Spinal cord (tissue), 10 donors: ENCODE results near the gene ALPK1. TPM values are rescaled to one million over a fixed set of nuclear protein-coding genes. Genes with fewer than 3 reads are reported as not detected.

Experiments used
- DNase-seq, 6 donors: peaks; one replicate each; pipeline versions ENCODE4 v3.0.0 to v3.0.0-alpha.2; 2013 to 2015; ENCODE audit warnings: low spot score in 6 of 6, low read depth in 4 of 6
- H3K27ac ChIP-seq: one replicate; pipeline ENCODE4 v1.5.1; 2013; ENCODE audit warnings: low read depth, low read length, control low read depth
- H3K27me3 ChIP-seq: one replicate; pipeline ENCODE4 v1.6.1; 2013; ENCODE audit warnings: low read length; ENCODE audit not compliant: control insufficient read depth, insufficient read depth
- H3K36me3 ChIP-seq: one replicate; pipeline ENCODE4 v1.6.1; 2013; ENCODE audit warnings: low read length; ENCODE audit not compliant: control insufficient read depth, insufficient read depth
- H3K4me1 ChIP-seq: one replicate; pipeline ENCODE4 v1.6.1; 2013; ENCODE audit warnings: low read length; ENCODE audit not compliant: control insufficient read depth, insufficient read depth
- H3K4me3 ChIP-seq: one replicate; pipeline ENCODE4 v1.5.1; 2013; ENCODE audit warnings: low read depth, low read length, control low read depth
- H3K9me3 ChIP-seq: one replicate; pipeline ENCODE4 v1.6.1; 2013; ENCODE audit warnings: low read length; ENCODE audit not compliant: control insufficient read depth, insufficient read depth
- WGBS: methylation state at CpG from one replicate; pipeline ENCODE4 v1.1.5; 2013; ENCODE audit warnings: missing lambda C conversion rate; ENCODE audit not compliant: insufficient coverage; 5-methylcytosine and 5-hydroxymethylcytosine counted together
- polyA plus RNA-seq, 2 donors: library from polyadenylated mRNA; unstranded; fragments of 120-200 nt; gene quantifications; one replicate each; pipeline ENCODE4 v1.2.1, GENCODE V29; 2013; ENCODE audit not compliant: insufficient read length in 2 of 2
- total RNA-seq, 2 donors: library from RNA; depleted of rRNA in 1 of 2; stranded (reverse); fragments of 120-200 nt in 1 of 2; fragments of >200 nt in 1 of 2; gene quantifications; one replicate each; pipeline versions ENCODE4 v1.2.3 to v1.2.4, GENCODE V29; 2013 to 2014
- donor health status: healthy.

The ALPK1 gene
- total and polyA plus RNA-seq, 4 donors = 3.8 to 15.2 (median 10.0) TPM

- Histone ChIP-seq H3K4me3 (peak overlapping the region; percentile 1), H3K36me3 (no peaks in the 10 kb centered on the region), H3K27ac (peak overlapping the region; percentile 4), H3K27me3 (peaks cover 20% of the 10 kb centered on the region), H3K9me3 (no peaks in the 10 kb centered on the region), H3K4me1 (peaks cover 7% of the 10 kb centered on the region)
- peak in 5 of 6 donors; percentile 53 to 95 (median 62) for DNase-seq
- 25% methylated on average over 9 of the region's 11 CpGs for WGBS
These were observed 51.5 kb downstream of the ALPK1 start for GRCh38 chr4:112348488-112349158.

- H3K9me3 ChIP-seq = no peaks in the 10 kb centered on the region
- peaks cover 2% of the 10 kb centered on the region for H3K27me3 ChIP-seq
- H3K27ac ChIP-seq = no peak overlapping the region
- H3K4me3 ChIP-seq = no peak overlapping the region
- DNase-seq = no peak
- peaks cover 7% of the 10 kb centered on the region for H3K4me1 ChIP-seq
- no peaks in the 10 kb centered on the region for H3K36me3 ChIP-seq
These were observed 55.6 kb downstream of the ALPK1 start for GRCh38 chr4:112352736-112353135.

DNA sequence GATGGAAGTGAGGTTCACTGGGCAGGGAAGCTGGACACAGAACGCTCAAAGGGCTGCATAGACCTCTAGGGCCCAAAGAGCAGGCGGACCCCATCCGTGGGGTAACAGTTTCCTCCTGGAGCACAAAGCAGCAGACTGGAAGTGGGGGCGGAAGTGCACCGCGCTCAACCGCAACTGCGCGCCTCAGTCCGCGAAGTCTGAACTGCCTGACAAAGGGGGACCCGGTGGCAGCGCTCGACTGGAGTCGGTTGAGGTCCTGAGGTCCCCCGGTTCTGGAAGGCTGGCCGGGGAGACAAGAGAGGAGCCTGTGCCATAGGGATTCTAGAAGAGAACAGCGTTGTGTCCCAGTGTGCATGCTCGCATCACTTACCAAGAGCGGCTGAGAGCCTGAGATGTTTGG, 58.5 kb downstream of the ALPK1 start:
- no peak overlapping the region for H3K27ac ChIP-seq
- 96% methylated on average over 20 of the region's 20 CpGs for WGBS

GRCh38 chr4:112357453-112357852, 60.3 kb downstream of the ALPK1 start:
- Histone ChIP-seq H3K27me3 (peaks cover 2% of the 10 kb centered on the region), H3K9me3 (no peaks in the 10 kb centered on the region), H3K27ac (no peak overlapping the region), H3K4me3 (no peak overlapping the region), H3K36me3 (no peaks in the 10 kb centered on the region), H3K4me1 (no peaks in the 10 kb centered on the region)
- no peak for DNase-seq
- 97% methylated on average over 11 of the region's 11 CpGs for WGBS

More for the DNA sequence above, 58.5 kb downstream of the ALPK1 start:
- H3K4me1 ChIP-seq = no peaks in the 10 kb centered on the region
- H3K9me3 ChIP-seq = no peaks in the 10 kb centered on the region
- no peak for DNase-seq
- H3K36me3 ChIP-seq = no peaks in the 10 kb centered on the region
- no peak overlapping the region for H3K4me3 ChIP-seq
- H3K27me3 ChIP-seq = peaks cover 2% of the 10 kb centered on the region

GRCh38 chr4:112357897-112358296, 60.7 kb downstream of the ALPK1 start:
- H3K4me1 ChIP-seq = no peaks in the 10 kb centered on the region
- 89% methylated on average over 14 of the region's 14 CpGs for WGBS
- no peaks in the 10 kb centered on the region for H3K9me3 ChIP-seq
- peaks cover 2% of the 10 kb centered on the region for H3K27me3 ChIP-seq
- H3K4me3 ChIP-seq = no peak overlapping the region
- H3K36me3 ChIP-seq = no peaks in the 10 kb centered on the region
- H3K27ac ChIP-seq = no peak overlapping the region
- DNase-seq = no peak

GRCh38 chr4:112358415-112358814, 61.2 kb downstream of the ALPK1 start:
- Histone ChIP-seq H3K36me3 (no peaks in the 10 kb centered on the region), H3K9me3 (no peaks in the 10 kb centered on the region), H3K4me1 (no peaks in the 10 kb centered on the region), H3K27ac (no peak overlapping the region), H3K4me3 (no peak overlapping the region), H3K27me3 (peaks cover under 1% of the 10 kb centered on the region)
- no peak for DNase-seq
- 97% methylated on average over 8 of the region's 10 CpGs for WGBS

GRCh38 chr4:112358952-112359749, 62.0 kb downstream of the ALPK1 start:
- no peaks in the 10 kb centered on the region for H3K36me3 ChIP-seq
- no peaks in the 10 kb centered on the region for H3K4me1 ChIP-seq
- DNase-seq = no peak
- no peaks in the 10 kb centered on the region for H3K27me3 ChIP-seq
- H3K4me3 ChIP-seq = no peak overlapping the region
- no peaks in the 10 kb centered on the region for H3K9me3 ChIP-seq
- no peak overlapping the region for H3K27ac ChIP-seq
- WGBS = 96% methylated on average over 16 of the region's 16 CpGs

DNA sequence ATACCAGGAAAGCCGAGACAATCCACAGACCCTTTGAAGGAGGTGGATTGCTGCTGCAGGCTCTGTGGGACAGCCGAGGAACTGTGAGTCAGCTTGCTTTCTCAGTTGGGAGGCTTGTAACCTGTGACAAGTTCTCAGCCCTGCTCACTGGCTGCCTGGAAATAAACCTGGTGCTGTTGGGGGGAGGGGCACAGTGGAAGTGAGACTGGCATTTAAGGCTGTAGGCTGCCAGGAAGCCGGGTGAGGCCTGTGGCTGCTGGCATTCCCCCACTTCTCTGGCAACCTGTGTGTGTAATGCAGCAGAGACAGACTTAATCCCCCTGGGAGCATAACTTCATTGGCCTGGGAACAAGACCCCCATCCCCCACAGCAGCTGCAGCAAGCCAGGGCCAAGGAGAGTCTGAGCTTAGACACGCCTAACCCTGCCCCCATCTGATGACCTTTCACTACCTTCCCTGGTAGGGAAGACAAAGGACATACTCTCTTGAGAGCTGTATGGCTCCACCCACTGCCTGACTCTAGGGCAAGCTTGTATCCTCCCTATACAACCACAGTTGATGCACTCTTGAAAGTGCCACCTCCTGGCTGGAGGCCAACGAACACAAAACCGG, 64.1 kb downstream of the ALPK1 start:
- H3K4me3 ChIP-seq = no peak overlapping the region
- H3K27me3 ChIP-seq = no peaks in the 10 kb centered on the region
- WGBS = 35% methylated on average over 4 of the region's 6 CpGs
- no peak overlapping the region for H3K27ac ChIP-seq
- H3K36me3 ChIP-seq = no peaks in the 10 kb centered on the region
- no peaks in the 10 kb centered on the region for H3K9me3 ChIP-seq
- no peak for DNase-seq
- no peaks in the 10 kb centered on the region for H3K4me1 ChIP-seq

DNA sequence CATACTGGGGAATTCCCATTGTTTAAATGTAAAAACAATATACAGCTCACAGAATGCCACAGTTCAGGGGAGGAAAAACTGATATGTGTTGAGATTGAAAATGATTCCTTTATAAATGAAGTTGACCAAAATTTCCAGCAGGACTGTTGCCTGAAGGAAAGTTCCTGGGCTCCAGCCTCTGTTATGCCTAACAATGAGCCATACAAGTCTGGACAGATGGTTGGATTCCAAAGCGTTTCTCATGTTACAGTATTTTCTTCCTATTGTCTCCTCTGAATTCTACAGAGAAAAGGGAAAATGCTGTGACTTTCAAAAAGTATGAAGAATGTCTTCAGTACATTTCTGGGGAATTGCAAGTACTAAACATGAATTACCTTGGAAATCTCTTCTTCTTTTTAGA, 73.3 kb downstream of the ALPK1 start:
- no peaks in the 10 kb centered on the region for H3K4me1 ChIP-seq
- no peak overlapping the region for H3K4me3 ChIP-seq
- no peaks in the 10 kb centered on the region for H3K27me3 ChIP-seq
- no peaks in the 10 kb centered on the region for H3K36me3 ChIP-seq
- no peak overlapping the region for H3K27ac ChIP-seq
- DNase-seq = no peak
- H3K9me3 ChIP-seq = no peaks in the 10 kb centered on the region
- no CpG with 5 or more reads among the region's 1 CpG for WGBS
